CD4-positive, alpha-beta T cell treated with Interleukin-17A for 4 hours (primary cell): ENCODE data around the gene OXT.
"Not testable (repeated sequence)": the region's sequence is repeated elsewhere in the genome, so short reads cannot be mapped to it uniquely, and the experiment has no call there.

Experiments used
- DNase-seq: peaks from one replicate; pipeline ENCODE4 v3.0.0-alpha.2; 2020; ENCODE audit warnings: mixed read lengths

The OXT gene

GRCh38 chr20:3071610-3072529 is at the start of gene OXT:
Gene OXT (plus strand): TSS chr20:3071620. CDS start chr20:3071656, 36 bp downstream.
- peak; percentile 87 for DNase-seq

- no peak for DNase-seq
Observed at GRCh38 chr20:3021777-3022176, 49.6 kb upstream of the OXT start.

DNA sequence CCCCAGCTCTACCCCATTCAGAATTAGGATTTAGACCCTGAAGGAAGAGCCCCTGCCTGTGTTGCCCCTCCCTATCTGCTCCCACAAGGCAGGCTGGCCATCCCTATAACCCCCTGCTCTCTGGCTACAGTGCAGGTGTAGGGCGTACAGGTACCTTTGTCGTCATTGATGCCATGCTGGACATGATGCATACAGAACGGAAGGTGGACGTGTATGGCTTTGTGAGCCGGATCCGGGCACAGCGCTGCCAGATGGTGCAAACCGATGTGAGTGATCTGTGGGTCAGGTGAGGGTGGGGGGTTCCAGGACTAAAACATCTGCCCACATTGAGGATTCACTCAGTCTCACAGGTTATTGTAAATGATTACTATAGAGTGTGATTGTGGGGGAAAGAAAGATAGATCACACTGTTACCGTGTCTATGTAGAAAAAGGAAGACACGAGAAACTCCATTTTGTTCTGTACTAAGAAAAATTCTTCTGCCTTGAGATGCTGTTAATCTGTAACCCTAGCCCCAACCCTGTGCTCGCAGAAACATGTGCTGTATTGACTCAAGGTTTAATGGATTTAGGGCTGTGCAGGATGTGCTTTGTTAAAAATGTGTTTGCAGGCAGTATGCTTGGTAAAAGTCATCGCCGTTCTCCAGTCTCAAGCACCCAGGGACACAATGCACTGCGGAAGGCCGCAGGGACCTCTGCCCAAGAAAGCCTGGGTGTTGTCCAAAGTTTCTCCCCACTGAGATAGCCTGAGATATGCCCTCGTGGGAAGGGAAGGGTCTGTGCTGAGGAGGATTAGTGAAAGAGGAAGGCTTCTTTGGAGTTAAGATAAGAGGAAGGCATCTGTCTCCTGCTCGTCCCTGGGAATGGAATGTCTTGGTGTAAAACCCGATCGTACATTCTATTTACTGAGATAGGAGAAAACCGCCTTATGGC is 48.6 kb upstream of the OXT start:
- DNase-seq = not testable (repeated sequence)

DNA sequence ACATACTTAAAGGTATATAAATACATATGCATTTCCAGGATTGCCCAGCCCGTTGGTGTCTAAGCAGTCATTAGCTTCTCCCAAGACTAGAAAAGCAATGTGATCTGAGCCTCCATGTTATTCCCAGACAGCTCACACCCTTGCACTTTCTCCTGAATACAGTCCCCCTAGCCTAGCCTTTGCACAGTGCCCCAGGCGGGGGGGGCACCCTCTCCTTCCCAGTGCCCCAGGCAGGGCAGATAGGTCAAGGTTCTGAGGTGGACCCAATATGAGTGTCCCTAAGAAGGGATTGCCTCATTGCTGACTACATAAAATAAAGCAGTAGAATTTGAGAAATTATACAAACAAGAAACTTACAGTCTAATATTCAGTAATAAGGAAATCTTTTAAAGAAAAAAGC is 43.4 kb upstream of the OXT start:
- DNase-seq = no peak

DNA sequence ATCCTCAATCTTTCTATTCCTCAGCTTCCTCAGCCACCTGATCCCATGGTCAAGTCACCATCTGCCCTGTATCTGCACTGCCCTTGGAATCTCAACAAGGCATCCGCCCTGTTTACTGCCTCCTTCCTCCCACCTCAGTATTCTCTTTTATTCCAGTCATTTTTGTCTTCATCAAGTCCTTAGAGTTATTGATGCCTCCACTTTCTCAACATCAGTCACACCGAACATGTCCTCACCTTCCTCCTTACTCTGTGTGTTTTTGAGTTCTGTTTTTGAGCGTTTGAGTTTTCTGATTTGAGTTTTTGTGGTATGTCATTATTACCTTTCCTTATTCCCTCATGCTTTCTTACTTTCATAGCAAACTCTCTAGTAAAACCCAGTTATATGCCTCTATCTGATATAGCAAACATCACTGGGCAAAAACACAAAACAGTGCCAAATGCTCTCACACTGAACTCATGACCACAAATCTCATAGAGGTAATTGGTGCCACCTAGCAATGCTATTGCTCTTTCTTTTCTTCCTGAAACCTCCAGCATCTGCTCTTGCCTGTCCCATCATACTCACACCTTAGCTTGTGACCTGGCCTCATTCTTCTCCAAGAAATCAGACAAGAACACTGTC is 39.8 kb upstream of the OXT start:
- DNase-seq = no peak

DNA sequence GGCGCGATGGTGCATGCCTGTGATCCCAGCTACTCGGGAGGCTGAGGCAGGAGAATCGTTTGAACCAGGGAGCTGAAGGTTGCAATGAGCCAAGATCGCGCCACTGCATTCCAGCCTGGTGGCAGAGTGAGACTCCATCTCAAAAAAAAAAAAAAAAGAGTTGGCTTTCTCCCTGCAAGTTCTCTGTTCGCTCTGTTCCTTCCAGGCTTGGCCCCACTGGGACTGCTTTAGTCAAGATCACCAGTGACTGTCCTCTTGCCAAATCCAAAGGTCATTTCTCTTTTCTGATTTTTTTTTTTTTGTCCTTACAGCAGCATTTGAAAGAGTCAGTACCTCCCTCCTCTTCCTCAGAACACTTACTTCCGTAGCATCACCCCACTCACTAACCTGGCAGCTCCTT is 38.8 kb upstream of the OXT start:
- no peak for DNase-seq

DNA sequence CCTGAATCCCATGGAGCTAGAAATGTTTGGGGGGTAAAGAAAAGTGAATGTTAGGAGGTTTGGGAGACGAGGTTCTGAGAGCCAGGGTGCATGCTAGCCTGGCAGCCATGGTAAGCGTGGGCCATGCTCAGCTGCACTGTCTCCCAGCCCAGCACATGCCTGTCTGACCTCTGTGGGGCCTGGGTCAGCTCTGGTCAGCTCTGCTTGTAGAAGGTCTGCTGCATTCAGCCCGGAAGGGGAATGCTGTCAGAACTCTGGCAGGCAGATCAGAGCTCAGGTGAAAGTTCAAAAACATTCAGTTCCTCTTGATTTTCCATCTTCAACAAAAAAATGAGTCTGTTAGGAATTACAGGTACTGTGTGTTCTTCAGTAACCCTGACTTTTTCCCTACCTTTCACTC is 33.8 kb upstream of the OXT start:
- DNase-seq = no peak

- DNase-seq = no peak
Observed at GRCh38 chr20:3038454-3038853, 33.0 kb upstream of the OXT start.

- no peak for DNase-seq
Observed at GRCh38 chr20:3039426-3039825, 32.0 kb upstream of the OXT start.

- no peak for DNase-seq
Observed at GRCh38 chr20:3040086-3040485, 31.3 kb upstream of the OXT start.

- DNase-seq = no peak
Observed at GRCh38 chr20:3041854-3042409, 29.5 kb upstream of the OXT start.

- no peak for DNase-seq
Observed at GRCh38 chr20:3042625-3043024, 28.8 kb upstream of the OXT start.

GRCh38 chr20:3043322-3043721 is 28.1 kb upstream of the OXT start, which contains the start of gene GNRH2:
Gene GNRH2 (plus strand): TSS chr20:3043622. CDS start chr20:3044415, 793 bp downstream.
- DNase-seq = no peak

- DNase-seq = no peak
Observed at GRCh38 chr20:3044336-3044965, 27.0 kb upstream of the OXT start.

- peak; percentile 65 for DNase-seq
Observed at GRCh38 chr20:3045042-3045815, 26.2 kb upstream of the OXT start.

DNA sequence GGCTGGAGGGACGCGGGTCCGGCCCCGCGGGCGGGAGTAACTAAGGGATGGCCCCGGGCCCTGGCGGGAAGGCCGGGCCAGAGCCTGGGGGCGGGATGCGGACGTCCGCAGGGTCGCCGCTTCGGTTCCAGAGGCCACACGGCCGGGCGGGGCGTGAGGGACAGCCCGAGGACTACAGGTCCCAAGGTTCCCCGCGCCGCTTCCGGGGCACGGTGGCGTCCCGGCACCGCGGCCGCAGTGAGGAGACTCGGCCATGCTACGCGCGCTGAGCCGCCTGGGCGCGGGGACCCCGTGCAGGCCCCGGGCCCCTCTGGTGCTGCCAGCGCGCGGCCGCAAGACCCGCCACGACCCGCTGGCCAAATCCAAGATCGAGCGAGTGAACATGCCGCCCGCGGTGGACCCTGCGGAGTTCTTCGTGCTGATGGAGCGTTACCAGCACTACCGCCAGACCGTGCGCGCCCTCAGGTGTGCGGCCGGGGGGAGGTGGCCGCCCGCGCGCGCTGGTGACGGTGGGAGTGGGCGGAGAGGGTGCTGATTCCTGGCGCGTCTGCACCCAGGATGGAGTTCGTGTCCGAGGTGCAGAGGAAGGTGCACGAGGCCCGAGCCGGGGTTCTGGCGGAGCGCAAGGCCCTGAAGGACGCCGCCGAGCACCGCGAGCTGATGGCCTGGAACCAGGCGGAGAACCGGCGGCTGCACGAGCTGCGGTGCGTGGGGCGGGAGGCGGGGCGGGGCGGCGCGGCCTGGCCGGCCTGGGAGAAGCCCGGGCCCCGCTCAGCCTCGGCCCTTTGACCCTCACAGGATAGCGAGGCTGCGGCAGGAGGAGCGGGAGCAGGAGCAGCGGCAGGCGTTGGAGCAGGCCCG is 25.4 kb upstream of the OXT start, which contains the start of gene MRPS26:
TSS of gene MRPS26 (plus strand) at position 237 of the 861 bp plus-strand sequence. CDS start at position 254, 17 bp downstream.
- peak; percentile 87 for DNase-seq

GRCh38 chr20:3046677-3047462 is 24.6 kb upstream of the OXT start:
- DNase-seq = no peak

GRCh38 chr20:3047486-3048419 is 23.7 kb upstream of the OXT start:
- no peak for DNase-seq
